HG03439 (cell line): ENCODE results near the gene CLDN2.

Experiments
- ATAC-seq: cut with Tn5 transposase; IDR thresholded peaks from one replicate; pipeline ENCODE4 v1.9.1; 2021; ENCODE audit warnings: mild to moderate bottlenecking, moderate library complexity; ENCODE audit not compliant: unreplicated experiment

Gene CLDN2

GRCh38 chrX:106917830-106918500 lies 2.2 kb upstream of the CLDN2 start:
- ATAC-seq, result no peak

- no peak for ATAC-seq
Measured at GRCh38 chrX:106921637-106922036, 1.4 kb downstream of the CLDN2 start.

- no peak for ATAC-seq
Measured at GRCh38 chrX:106927023-106927422, 6.8 kb downstream of the CLDN2 start.

- no peak for ATAC-seq
Measured at GRCh38 chrX:106927700-106928099, 7.5 kb downstream of the CLDN2 start.

- no peak for ATAC-seq
Measured at GRCh38 chrX:106928227-106928626, 8.0 kb downstream of the CLDN2 start.

GRCh38 chrX:106931831-106932491 lies 11.8 kb downstream of the CLDN2 start:
- ATAC-seq, result no peak

GRCh38 chrX:106932492-106932923 lies 12.3 kb downstream of the CLDN2 start:
- ATAC-seq, result no peak

- no peak for ATAC-seq
Measured at GRCh38 chrX:106932960-106933537, 12.8 kb downstream of the CLDN2 start.

- ATAC-seq, result no peak
Measured at GRCh38 chrX:106933538-106933961, 13.3 kb downstream of the CLDN2 start.

GRCh38 chrX:106935175-106935574 lies 15.0 kb downstream of the CLDN2 start:
- no peak for ATAC-seq

- no peak for ATAC-seq
Measured at GRCh38 chrX:106936246-106936645, 16.0 kb downstream of the CLDN2 start.

- no peak for ATAC-seq
Measured at GRCh38 chrX:106939566-106939965, 19.4 kb downstream of the CLDN2 start.

GRCh38 chrX:106940068-106940467 lies 19.9 kb downstream of the CLDN2 start:
- ATAC-seq, result no peak

GRCh38 chrX:106946464-106946863 lies 26.3 kb downstream of the CLDN2 start:
- no peak for ATAC-seq

GRCh38 chrX:106948641-106949040 lies 28.4 kb downstream of the CLDN2 start:
- ATAC-seq, result no peak

- ATAC-seq, result no peak
Measured at GRCh38 chrX:106949366-106949765, 29.2 kb downstream of the CLDN2 start.

- ATAC-seq, result no peak
Measured at GRCh38 chrX:106950381-106950780, 30.2 kb downstream of the CLDN2 start.

- ATAC-seq, result no peak
Measured at GRCh38 chrX:106951230-106951629, 31.0 kb downstream of the CLDN2 start.

GRCh38 chrX:106952089-106952488 lies 31.9 kb downstream of the CLDN2 start:
- no peak for ATAC-seq

GRCh38 chrX:106952538-106952937 lies 32.3 kb downstream of the CLDN2 start:
- no peak for ATAC-seq

- ATAC-seq, result no peak
Measured at GRCh38 chrX:106952988-106953387, 32.8 kb downstream of the CLDN2 start.

- ATAC-seq, result no peak
Measured at GRCh38 chrX:106954041-106954440, 33.8 kb downstream of the CLDN2 start.
